Measurements from ENCODE around the gene SNX4. TPM values are rescaled to one million over a fixed set of nuclear protein-coding genes. Genes with fewer than 3 reads are reported as not detected.

The SNX4 gene
- total and polyA plus RNA-seq, 4 donors: 17.3 to 38.7 (median 31.6) TPM

DNA sequence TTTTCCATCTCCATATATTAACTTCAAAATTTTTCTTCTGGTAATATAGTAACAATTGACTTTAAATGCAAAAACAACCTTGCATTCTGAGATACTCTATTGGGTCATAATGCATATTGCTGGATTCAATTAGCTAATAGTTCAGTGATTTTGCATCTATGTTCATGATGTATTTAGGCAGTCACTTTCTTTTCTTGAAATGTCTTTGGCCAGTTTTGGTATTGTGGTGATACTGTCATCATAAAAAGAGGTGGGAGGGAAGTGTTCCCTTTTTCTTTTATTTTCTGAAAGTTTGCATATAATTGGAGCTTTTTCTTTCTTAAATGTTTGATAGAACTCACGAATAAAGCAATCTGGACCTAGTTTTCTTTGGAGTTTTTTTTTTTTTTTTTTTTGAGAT is 77.5 kb downstream of the SNX4 start:
- ATAC-seq (ENCODE audit: low FRiP score) (no peak), DNase-seq (no peak)
- Histone ChIP-seq H3K27me3 (ENCODE audit: control insufficient read depth in 1 of 2, insufficient read depth in 2 of 2, low read length in 1 of 2) (no peaks in the 10 kb centered on the region), H3K36me3 (ENCODE audit: control insufficient read depth in 1 of 2, insufficient read depth in 2 of 2, low read length in 1 of 2) (peaks cover 0 to 1% of the 10 kb centered on the region in 2 donors), H3K27ac (ENCODE audit: low read depth in 1 of 2, low read length in 2 of 2) (no peak overlapping the region), H3K9me3 (ENCODE audit: control insufficient read depth, low read length) (no peaks in the 10 kb centered on the region), H3K4me1 (ENCODE audit: control insufficient read depth in 1 of 2, insufficient read depth in 2 of 2, low read length in 2 of 2) (no peaks in the 10 kb centered on the region), H3K4me3 (ENCODE audit: low read length in 2 of 2) (no peak overlapping the region)
- intact Hi-C loops (cut with DNase I): no loop called here
- 96 to 100% methylated on average over 1 of the region's 1 CpG for WGBS, 2 donors

DNA sequence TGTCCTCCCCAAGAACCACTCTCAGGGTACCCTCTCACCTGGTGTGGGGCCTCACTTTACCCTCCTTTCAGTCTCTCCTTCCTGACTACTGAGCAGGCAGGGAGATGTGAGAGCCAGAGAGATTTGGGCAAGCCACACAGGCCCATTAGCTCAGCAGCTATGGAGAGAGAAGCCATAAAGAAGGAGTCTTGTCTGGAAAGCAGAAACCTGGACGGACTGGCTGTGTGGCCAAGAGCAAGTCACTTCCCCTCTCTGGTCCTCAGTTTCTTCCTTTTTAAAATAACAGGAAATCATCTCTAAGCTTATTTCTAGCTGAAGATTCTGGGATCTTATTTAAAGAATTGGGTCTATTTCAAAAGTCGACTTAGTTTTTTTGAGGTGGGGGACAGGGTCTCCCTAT is 79.0 kb downstream of the SNX4 start:
- H3K27ac ChIP-seq (ENCODE audit: low read depth in 1 of 2, low read length in 2 of 2): no peak overlapping the region
- DNase-seq: no peak
- WGBS, 2 donors: 92 to 93% methylated on average over 2 of the region's 2 CpGs
- intact Hi-C loops (cut with DNase I): no loop called here
- H3K4me1 ChIP-seq (ENCODE audit: control insufficient read depth in 1 of 2, insufficient read depth in 2 of 2, low read length in 2 of 2): no peaks in the 10 kb centered on the region
- no peaks in the 10 kb centered on the region for H3K36me3 ChIP-seq (ENCODE audit: control insufficient read depth in 1 of 2, insufficient read depth in 2 of 2, low read length in 1 of 2)
- ATAC-seq (ENCODE audit: low FRiP score): no peak
- H3K9me3 ChIP-seq (ENCODE audit: control insufficient read depth, low read length): no peaks in the 10 kb centered on the region
- no peak overlapping the region for H3K4me3 ChIP-seq (ENCODE audit: low read length in 2 of 2)
- no peaks in the 10 kb centered on the region for H3K27me3 ChIP-seq (ENCODE audit: control insufficient read depth in 1 of 2, insufficient read depth in 2 of 2, low read length in 1 of 2)

DNA sequence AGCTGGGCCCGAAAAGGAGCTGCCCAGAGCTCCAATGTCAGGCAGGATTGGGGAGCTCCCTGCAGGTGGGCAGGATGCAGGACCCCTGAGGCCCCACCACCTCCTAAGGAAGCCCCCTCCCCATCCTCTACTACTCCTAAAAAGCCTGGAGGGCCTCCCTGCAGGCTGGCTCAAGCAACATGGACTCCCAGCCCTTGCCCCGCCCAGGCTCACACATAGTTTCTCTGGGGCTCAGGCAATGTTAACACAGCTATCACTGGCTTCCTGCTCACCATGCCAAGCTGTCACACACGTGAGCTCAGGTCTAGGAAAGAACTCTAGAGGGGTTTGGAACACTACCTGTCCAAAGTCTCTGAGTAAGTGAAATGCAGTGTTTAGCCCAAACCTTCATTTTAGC is 79.4 kb downstream of the SNX4 start:
- no peaks in the 10 kb centered on the region for H3K27me3 ChIP-seq (ENCODE audit: control insufficient read depth in 1 of 2, insufficient read depth in 2 of 2, low read length in 1 of 2)
- H3K27ac ChIP-seq (ENCODE audit: low read depth in 1 of 2, low read length in 2 of 2): no peak overlapping the region
- no peak overlapping the region for H3K4me3 ChIP-seq (ENCODE audit: low read length in 2 of 2)
- ATAC-seq (ENCODE audit: low FRiP score) (no peak), DNase-seq (no peak)
- H3K36me3 ChIP-seq (ENCODE audit: control insufficient read depth in 1 of 2, insufficient read depth in 2 of 2, low read length in 1 of 2): no peaks in the 10 kb centered on the region
- no peaks in the 10 kb centered on the region for H3K4me1 ChIP-seq (ENCODE audit: control insufficient read depth in 1 of 2, insufficient read depth in 2 of 2, low read length in 2 of 2)
- intact Hi-C loops (cut with DNase I): no loop called here
- H3K9me3 ChIP-seq (ENCODE audit: control insufficient read depth, low read length): no peaks in the 10 kb centered on the region
- 74 to 77% methylated on average over 3 of the region's 3 CpGs for WGBS, 2 donors

DNA sequence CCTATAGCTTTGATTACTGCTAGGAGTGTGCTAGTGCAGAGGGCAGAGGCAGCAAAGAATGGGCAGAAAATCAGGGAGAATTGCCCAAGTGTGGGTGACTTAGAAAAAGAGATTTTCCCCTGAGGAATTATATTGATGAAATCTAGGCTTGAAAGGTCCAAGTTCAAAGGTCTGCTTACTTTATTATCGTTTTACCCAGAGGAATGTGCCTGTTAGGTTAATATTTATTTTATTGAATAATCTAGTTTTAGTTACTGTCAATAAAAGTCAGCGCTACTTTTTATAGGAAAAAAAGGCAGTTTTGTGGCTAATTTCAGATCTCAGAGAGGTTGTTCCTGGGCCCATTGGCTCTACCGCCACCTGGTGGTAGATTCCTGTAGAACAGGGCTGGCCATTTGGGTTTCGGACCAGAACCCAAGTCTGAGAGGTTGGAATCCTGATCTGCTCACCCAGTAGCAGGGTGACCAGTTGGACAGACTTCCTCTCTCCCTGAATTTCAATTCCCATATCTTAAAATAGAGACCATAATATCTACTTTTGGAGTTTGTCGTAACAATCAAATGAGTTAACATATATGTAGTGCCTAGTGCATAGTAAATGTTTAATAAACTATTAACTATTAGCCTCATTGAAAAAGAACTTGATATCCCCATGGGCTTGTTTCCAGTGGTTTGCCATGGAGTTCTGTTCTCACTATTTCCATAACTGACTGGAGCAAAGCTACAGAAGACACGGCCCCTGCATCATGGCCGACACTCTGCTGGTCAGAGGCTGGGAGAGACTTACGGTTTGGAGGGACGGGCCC is 82.2 kb downstream of the SNX4 start:
- ATAC-seq (ENCODE audit: low FRiP score): peak; percentile 79
- Histone ChIP-seq H3K27me3 (ENCODE audit: control insufficient read depth in 1 of 2, insufficient read depth in 2 of 2, low read length in 1 of 2) (no peaks in the 10 kb centered on the region), H3K27ac (ENCODE audit: low read depth in 1 of 2, low read length in 2 of 2) (no peak overlapping the region), H3K4me3 (ENCODE audit: low read length in 2 of 2) (no peak overlapping the region), H3K36me3 (ENCODE audit: control insufficient read depth in 1 of 2, insufficient read depth in 2 of 2, low read length in 1 of 2) (no peaks in the 10 kb centered on the region), H3K4me1 (ENCODE audit: control insufficient read depth in 1 of 2, insufficient read depth in 2 of 2, low read length in 2 of 2) (no peaks in the 10 kb centered on the region), H3K9me3 (ENCODE audit: control insufficient read depth, low read length) (no peaks in the 10 kb centered on the region)
- WGBS, 2 donors: 17 to 19% methylated on average over 9 of the region's 9 CpGs
- intact Hi-C loops (cut with DNase I): loop anchor here (2.0 to 10.0 kb wide), 5 partner anchors 61 to 511 kb away; partner anchors contain the start of genes MUC13 (in 1 of the 2) and ZNF148 (in 1 of the 2)
- DNase-seq: peak; percentile 71 to 85

DNA sequence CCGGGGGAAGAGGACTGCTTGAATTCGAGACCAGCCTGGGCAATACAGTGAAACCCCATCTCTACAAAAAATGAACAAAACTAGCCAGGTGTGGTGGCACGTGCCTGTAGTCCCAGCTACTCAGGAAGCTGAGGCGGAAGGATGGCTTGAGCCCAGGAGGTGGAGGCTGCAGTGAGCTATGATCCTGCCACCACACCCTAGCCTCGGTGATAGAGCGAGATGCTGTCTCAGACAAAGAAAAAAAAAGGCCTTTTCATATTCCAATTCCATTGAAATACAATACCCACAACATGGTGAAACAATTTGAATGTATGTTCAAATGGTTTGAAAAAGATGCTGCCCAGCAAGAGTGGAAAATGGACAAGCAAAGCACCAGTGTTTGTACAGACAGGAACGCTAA is 83.1 kb downstream of the SNX4 start:
- intact Hi-C loops (cut with DNase I): loop anchor here (5.0 to 10.0 kb wide), 4 partner anchors 60 to 510 kb away; partner anchors contain the start of genes MUC13 (in 1 of the 2) and ZNF148 (in 1 of the 2)
- Histone ChIP-seq H3K27me3 (ENCODE audit: control insufficient read depth in 1 of 2, insufficient read depth in 2 of 2, low read length in 1 of 2) (no peaks in the 10 kb centered on the region), H3K9me3 (ENCODE audit: control insufficient read depth, low read length) (no peaks in the 10 kb centered on the region), H3K4me3 (ENCODE audit: low read length in 2 of 2) (no peak overlapping the region), H3K27ac (ENCODE audit: low read depth in 1 of 2, low read length in 2 of 2) (no peak overlapping the region), H3K4me1 (ENCODE audit: control insufficient read depth in 1 of 2, insufficient read depth in 2 of 2, low read length in 2 of 2) (no peaks in the 10 kb centered on the region), H3K36me3 (ENCODE audit: control insufficient read depth in 1 of 2, insufficient read depth in 2 of 2, low read length in 1 of 2) (no peaks in the 10 kb centered on the region)
- WGBS, 2 donors: 87% methylated on average over 7 of the region's 7 CpGs
- ATAC-seq (ENCODE audit: low FRiP score): no peak
- no peak for DNase-seq

DNA sequence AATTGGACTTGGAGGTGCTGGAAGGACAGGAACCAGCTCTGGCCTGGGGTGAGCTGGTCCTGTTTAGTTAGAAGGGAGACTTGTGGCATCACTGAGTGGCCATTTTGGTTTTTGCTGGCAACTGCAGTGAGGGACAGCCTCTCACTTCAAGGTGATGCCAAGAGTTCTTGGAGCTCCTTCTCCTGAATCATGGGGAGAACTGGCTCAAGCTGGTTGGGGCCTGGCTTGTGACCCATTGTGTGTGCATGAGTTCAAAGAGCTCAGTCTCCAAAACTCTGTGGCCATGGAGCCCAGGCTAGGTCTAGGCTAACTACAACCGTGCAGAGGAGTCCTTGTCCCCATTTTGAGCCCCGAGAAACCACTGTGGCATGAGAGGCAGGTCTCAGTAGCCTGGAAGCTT is 84.8 kb downstream of the SNX4 start:
- Histone ChIP-seq H3K27ac (ENCODE audit: low read depth in 1 of 2, low read length in 2 of 2) (no peak overlapping the region), H3K36me3 (ENCODE audit: control insufficient read depth in 1 of 2, insufficient read depth in 2 of 2, low read length in 1 of 2) (no peaks in the 10 kb centered on the region), H3K9me3 (ENCODE audit: control insufficient read depth, low read length) (no peaks in the 10 kb centered on the region), H3K4me3 (ENCODE audit: low read length in 2 of 2) (no peak overlapping the region), H3K4me1 (ENCODE audit: control insufficient read depth in 1 of 2, insufficient read depth in 2 of 2, low read length in 2 of 2) (no peaks in the 10 kb centered on the region), H3K27me3 (ENCODE audit: control insufficient read depth in 1 of 2, insufficient read depth in 2 of 2, low read length in 1 of 2) (no peaks in the 10 kb centered on the region)
- 94 to 97% methylated on average over 2 of the region's 2 CpGs for WGBS, 2 donors
- ATAC-seq (ENCODE audit: low FRiP score): no peak
- DNase-seq: no peak
- intact Hi-C loops (cut with DNase I): loop anchor here (5.0 to 10.0 kb wide), 4 partner anchors 58 to 508 kb away; partner anchors contain the start of genes MUC13 (in 1 of the 2) and ZNF148 (in 1 of the 2)

DNA sequence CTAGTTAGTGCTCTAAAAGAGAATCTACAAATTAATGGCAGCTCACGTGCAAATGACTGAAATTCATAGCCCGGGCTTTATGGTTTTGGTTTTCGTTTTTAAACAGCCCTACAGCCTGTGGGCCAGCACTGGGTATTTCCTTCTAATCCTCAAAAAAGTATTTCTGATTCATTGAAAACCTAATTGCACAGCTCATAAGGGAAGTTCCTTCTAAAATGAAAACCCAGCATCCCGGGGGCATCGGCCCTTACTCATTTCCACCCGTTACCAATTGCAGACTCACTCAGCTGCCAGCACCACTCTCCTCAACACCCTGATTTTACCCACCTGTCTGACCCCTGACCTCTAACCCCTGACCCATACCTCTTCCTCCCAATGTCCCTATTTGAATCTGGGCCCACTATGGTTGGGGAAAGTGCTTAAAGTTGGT is 85.4 kb downstream of the SNX4 start:
- intact Hi-C loops (cut with DNase I): loop anchor here (5.0 to 10.0 kb wide), 4 partner anchors 57 to 507 kb away; partner anchors contain the start of genes MUC13 (in 1 of the 2) and ZNF148 (in 1 of the 2)
- ATAC-seq (ENCODE audit: low FRiP score) (no peak), DNase-seq (no peak)
- Histone ChIP-seq H3K27me3 (ENCODE audit: control insufficient read depth in 1 of 2, insufficient read depth in 2 of 2, low read length in 1 of 2) (no peaks in the 10 kb centered on the region), H3K4me1 (ENCODE audit: control insufficient read depth in 1 of 2, insufficient read depth in 2 of 2, low read length in 2 of 2) (no peaks in the 10 kb centered on the region), H3K4me3 (ENCODE audit: low read length in 2 of 2) (no peak overlapping the region), H3K27ac (ENCODE audit: low read depth in 1 of 2, low read length in 2 of 2) (no peak overlapping the region), H3K9me3 (ENCODE audit: control insufficient read depth, low read length) (no peaks in the 10 kb centered on the region), H3K36me3 (ENCODE audit: control insufficient read depth in 1 of 2, insufficient read depth in 2 of 2, low read length in 1 of 2) (no peaks in the 10 kb centered on the region)
- WGBS, 2 donors: 95 to 97% methylated on average over 6 of the region's 6 CpGs

DNA sequence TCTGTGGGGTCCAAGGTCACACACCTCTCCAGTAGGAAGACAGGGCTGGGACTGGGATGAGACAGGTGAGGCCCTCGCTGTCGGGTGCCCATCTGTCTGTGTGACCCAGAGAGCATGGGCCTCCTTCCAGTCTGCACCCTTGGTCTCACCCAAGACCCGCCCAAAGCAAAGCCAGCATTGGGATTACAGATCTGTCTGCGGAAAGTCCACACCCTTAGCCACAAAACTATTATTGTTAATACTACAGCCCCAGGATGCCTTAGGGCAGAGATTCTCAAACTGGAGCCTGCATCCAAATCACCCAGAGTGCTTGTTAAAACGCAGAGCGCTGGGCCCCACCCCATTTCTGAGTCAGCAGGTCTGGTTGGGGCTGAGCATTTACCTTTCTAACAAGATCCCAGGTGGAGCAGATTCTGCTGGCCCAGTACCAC is 86.4 kb downstream of the SNX4 start:
- no peak overlapping the region for H3K27ac ChIP-seq (ENCODE audit: low read depth in 1 of 2, low read length in 2 of 2)
- 93 to 96% methylated on average over 6 of the region's 6 CpGs for WGBS, 2 donors
- H3K9me3 ChIP-seq (ENCODE audit: control insufficient read depth, low read length): no peaks in the 10 kb centered on the region
- no peaks in the 10 kb centered on the region for H3K4me1 ChIP-seq (ENCODE audit: control insufficient read depth in 1 of 2, insufficient read depth in 2 of 2, low read length in 2 of 2)
- H3K36me3 ChIP-seq (ENCODE audit: control insufficient read depth in 1 of 2, insufficient read depth in 2 of 2, low read length in 1 of 2): no peaks in the 10 kb centered on the region
- H3K4me3 ChIP-seq (ENCODE audit: low read length in 2 of 2): no peak overlapping the region
- intact Hi-C loops (cut with DNase I): loop anchor here in 1 of 2 donors (10.0 kb wide), 1 partner anchor 499 kb away; the partner anchor contains the start of gene MUC13
- no peaks in the 10 kb centered on the region for H3K27me3 ChIP-seq (ENCODE audit: control insufficient read depth in 1 of 2, insufficient read depth in 2 of 2, low read length in 1 of 2)
- DNase-seq (no peak), ATAC-seq (ENCODE audit: low FRiP score) (no peak)
